Omental fat pad (tissue), 4 donors: ENCODE measurements around the gene C12orf42. TPM values are rescaled to one million over a fixed set of nuclear protein-coding genes. Genes with fewer than 3 reads are reported as not detected.

Source experiments
- ATAC-seq: fragments of 150-250 bp; one replicate; pipeline ENCODE4 v1.9.1; 2016; ENCODE audit warnings: mild to moderate bottlenecking, moderate library complexity; ENCODE audit not compliant: low FRiP score
- DNase-seq: peaks from one replicate; pipeline ENCODE4 v3.0.0-alpha.2; 2019; ENCODE audit warnings: low spot score
- total RNA-seq, 4 donors: library from RNA; depleted of rRNA; stranded (reverse); fragments of >200 nt; gene quantifications; one replicate each; pipeline ENCODE4 v1.1.0, GENCODE V29; 2016
- TF ChIP-seq, protein P1 (sequence below), 3 donors: fragments of 450-650 bp; IDR thresholded peaks; one replicate each; pipeline ENCODE4 v1.5.1; 2016 to 2017; ENCODE audit warnings: antibody characterized with exemption in 3 of 3, mild to moderate bottlenecking in 3 of 3, moderate library complexity in 2 of 3

The C12orf42 gene
- total RNA-seq, 4 donors from 2014 or later = 0.36 TPM; not detected in 3

DNA sequence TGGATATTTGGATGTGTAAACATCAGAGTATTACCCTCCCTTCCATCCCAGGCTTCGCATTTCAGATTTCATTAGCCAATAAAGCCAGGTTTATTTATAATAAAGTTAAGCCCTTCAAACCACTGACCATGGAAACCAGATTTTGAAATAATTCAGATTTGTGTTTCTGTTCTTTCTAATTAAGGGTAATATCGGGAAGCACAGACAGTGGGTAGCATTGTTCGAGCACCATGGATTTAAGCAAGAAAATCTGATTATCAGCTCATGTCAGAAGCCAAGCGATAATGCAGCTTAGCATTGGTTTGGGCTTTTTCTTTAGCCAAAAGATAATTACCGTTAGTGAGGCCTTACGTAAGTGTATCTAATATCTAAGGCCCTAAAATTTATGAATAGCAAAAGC is 116.1 kb downstream of the C12orf42 start:
- TF ChIP-seq, protein P1, sequence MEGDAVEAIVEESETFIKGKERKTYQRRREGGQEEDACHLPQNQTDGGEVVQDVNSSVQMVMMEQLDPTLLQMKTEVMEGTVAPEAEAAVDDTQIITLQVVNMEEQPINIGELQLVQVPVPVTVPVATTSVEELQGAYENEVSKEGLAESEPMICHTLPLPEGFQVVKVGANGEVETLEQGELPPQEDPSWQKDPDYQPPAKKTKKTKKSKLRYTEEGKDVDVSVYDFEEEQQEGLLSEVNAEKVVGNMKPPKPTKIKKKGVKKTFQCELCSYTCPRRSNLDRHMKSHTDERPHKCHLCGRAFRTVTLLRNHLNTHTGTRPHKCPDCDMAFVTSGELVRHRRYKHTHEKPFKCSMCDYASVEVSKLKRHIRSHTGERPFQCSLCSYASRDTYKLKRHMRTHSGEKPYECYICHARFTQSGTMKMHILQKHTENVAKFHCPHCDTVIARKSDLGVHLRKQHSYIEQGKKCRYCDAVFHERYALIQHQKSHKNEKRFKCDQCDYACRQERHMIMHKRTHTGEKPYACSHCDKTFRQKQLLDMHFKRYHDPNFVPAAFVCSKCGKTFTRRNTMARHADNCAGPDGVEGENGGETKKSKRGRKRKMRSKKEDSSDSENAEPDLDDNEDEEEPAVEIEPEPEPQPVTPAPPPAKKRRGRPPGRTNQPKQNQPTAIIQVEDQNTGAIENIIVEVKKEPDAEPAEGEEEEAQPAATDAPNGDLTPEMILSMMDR (IDR thresholded peaks at IDR 0.05) = no peak
- no peak for ATAC-seq

GRCh38 chr12:103373088-103373523 is 122.7 kb downstream of the C12orf42 start:
- DNase-seq = no peak
- ATAC-seq = no peak
- TF ChIP-seq, protein P1 (IDR thresholded peaks at IDR 0.05) = no peak

More for the DNA sequence above, 116.1 kb downstream of the C12orf42 start:
- DNase-seq = no peak

DNA sequence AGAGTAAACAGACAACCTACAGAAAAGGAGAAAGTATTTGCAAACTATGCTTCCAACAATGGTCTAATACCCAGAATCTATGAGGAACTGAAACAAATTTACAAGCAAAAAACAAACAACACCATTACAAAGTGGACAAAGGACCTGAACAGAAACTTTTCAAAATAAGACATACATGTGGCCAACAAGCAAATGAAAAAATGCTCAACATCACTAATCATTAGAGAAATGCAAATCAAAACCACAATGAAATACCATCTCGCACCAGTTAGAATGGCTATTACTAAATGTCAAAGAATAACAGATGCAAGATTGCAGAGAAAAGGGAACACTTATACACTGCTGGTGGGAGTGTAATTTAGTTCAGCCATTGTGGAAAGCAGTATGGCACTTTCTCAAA is 125.8 kb downstream of the C12orf42 start:
- no peak for ATAC-seq
- DNase-seq = no peak
- TF ChIP-seq, protein P1 (IDR thresholded peaks at IDR 0.05) = no peak

DNA sequence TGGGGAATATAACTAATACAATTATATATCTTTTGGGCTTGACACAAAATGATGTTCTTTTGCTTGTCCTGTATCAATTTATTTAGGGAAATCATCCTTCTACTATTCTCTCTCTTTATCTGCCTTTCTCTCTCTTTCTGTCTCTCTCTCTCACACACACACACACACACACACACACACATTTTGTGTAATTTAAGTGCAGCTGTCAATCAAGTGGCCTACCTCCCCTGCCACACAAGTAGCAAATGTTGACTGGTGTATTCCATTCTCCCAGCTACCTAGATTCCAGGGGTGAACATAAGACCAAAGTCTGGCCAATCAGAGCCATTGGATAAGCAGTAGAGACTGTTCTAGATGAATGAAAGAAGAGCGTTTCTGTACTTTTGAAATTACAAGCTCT is 127.6 kb downstream of the C12orf42 start:
- DNase-seq (no peak), ATAC-seq (no peak)
- TF ChIP-seq, protein P1 (IDR thresholded peaks at IDR 0.05) = no peak

DNA sequence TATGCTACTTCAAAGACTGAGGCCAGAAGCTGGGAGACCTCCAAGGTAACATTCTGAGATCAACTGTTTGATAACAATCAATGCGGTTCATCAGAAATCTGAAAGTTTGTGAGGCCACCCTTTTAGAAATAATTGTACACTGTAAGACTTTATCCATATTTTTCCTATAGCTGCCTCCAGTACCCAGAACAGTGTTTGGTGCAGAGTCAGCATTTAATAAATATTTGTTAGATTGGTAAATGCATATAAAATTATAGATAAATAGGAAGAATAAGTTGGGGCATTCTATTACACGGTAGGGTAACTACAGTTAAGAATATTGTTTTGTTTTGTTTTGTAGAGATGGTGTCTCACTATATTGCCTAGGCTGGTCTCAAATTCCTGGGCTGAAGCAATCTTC is 141.4 kb downstream of the C12orf42 start:
- ATAC-seq (no peak), DNase-seq (no peak)
- TF ChIP-seq, protein P1 (IDR thresholded peaks at IDR 0.05) = no peak

GRCh38 chr12:103353913-103354312 is 141.9 kb downstream of the C12orf42 start:
- no peak for ATAC-seq
- DNase-seq = no peak
- TF ChIP-seq, protein P1 (IDR thresholded peaks at IDR 0.05) = no peak

GRCh38 chr12:103350116-103350515 is 145.7 kb downstream of the C12orf42 start:
- DNase-seq (no peak), ATAC-seq (no peak)
- TF ChIP-seq, protein P1 (IDR thresholded peaks at IDR 0.05) = no peak
